ENCODE results near the gene CCDC121.
A peak's percentile ranks its signal among the peaks of the same experiment; 100 is the strongest.

The CCDC121 gene, protein sequence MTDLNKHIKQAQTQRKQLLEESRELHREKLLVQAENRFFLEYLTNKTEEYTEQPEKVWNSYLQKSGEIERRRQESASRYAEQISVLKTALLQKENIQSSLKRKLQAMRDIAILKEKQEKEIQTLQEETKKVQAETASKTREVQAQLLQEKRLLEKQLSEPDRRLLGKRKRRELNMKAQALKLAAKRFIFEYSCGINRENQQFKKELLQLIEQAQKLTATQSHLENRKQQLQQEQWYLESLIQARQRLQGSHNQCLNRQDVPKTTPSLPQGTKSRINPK

GRCh38 chr2:27628767-27629709, at the start of gene CCDC121, which contains the start of gene GPN1:
CCDC121 (minus strand) TSS chr2:27629012; CDS start chr2:27627799, 1,213 bp downstream.
GPN1 (plus strand) TSS chr2:27629050; CDS start chr2:27629059, 9 bp downstream.
- DNase-seq, result peak; percentile 75

DNA sequence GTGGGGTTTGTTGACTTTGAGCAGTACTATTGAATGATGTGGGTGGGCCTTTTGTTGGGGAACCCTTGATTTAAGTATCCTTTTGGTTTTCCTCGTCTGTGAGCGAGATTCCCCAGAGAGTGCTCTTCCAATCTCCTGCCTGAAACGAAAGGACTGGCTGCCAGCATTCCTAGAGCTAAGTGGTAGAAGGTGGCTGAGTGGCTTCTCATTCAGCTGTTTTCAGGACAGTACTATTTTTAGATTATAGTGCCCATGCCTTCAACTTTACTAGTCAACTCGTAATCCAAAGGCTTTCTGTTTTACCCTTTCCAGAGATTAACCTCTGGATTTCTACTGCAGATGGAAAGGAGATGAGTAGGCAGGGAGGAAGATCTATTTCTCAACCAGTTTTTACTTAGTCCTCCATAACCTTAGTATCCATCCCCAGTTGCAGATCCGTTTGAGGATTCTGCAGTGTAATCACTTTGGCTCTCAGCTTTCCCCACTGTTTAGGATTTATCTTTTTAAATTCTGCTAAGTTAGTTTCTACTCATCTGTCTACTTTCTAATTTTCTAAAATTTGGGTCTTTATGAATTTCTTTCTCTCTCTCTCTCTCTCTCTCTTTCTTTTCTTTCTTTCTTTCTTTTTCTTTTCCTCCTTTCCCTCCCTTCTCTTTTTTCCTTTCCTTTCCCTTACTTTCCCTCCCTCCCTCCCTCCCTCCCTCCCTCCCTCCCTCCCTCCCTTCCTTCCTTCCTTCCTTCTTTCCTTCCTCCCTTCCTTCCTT, 44.1 kb upstream of the CCDC121 start:
- DNase-seq, result no peak

DNA sequence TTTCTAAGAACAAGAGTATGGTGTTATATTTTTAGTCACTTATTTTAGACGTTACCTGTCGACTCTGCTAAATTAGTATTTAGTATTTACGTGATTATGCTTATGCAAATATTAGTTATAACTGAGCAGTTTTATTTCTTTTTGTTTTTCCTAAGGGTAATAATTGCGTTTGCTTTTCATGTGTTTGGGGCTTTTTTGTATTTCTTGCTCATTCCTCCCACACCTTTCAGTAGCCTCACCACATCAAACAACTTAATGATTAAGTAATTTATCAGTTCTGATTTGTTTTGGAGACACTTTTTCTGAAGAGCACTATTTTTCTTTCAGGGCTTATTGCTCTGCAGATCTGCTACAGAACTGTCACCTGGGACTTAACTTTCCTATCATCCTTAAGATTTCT, 42.4 kb upstream of the CCDC121 start:
- DNase-seq, result no peak

DNA sequence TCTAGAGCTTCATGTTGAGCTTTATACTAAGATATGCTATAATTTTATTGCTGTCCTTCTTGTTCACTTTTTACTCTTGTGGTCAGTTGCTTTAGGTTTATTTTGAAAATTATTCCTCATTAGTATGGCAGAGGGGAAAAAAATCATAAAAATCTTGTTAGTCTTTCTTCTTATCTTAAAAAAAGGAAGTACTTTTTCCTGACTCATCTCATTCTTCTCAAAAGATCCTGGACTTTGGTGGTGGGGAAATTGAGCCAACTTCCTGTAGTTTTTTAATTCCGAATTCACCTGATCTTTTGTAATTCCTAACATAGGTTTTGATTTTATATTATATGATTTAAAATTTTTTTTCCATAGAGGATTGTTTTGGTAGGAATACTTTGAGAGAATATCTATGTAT, 38.6 kb upstream of the CCDC121 start:
- no peak for DNase-seq

- no peak for DNase-seq
These were observed 36.0 kb upstream of the CCDC121 start for GRCh38 chr2:27664622-27665363.

GRCh38 chr2:27664154-27664574, 35.4 kb upstream of the CCDC121 start:
- no peak for DNase-seq

GRCh38 chr2:27663285-27664153, 34.7 kb upstream of the CCDC121 start, which contains the start of the genes SLC4A1AP and SUPT7L:
SLC4A1AP (plus strand) TSS chr2:27663889; CDS start chr2:27663915, 26 bp downstream.
SUPT7L (minus strand) TSS chr2:27663614; CDS start chr2:27662192, 1,422 bp downstream.
- DNase-seq, result peak; percentile 36

DNA sequence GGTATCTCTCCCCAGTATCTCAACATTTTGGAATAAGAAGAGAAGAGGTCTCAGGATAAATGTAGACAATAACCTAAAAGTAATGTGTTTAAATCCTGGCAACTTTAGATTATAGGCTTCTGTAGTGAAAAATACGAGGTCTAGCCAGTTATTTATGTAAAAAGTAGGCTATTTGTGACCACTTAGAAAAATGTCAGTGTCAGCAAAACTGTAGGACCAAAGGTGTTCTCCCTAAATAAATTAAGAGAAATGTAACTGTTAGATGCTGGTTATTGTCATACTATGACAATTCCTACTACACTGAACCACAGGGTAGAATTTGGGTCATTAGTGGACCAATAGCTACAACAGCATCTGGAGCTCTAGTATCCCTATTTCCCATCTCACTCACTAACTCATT, 32.6 kb upstream of the CCDC121 start:
- no peak for DNase-seq

DNA sequence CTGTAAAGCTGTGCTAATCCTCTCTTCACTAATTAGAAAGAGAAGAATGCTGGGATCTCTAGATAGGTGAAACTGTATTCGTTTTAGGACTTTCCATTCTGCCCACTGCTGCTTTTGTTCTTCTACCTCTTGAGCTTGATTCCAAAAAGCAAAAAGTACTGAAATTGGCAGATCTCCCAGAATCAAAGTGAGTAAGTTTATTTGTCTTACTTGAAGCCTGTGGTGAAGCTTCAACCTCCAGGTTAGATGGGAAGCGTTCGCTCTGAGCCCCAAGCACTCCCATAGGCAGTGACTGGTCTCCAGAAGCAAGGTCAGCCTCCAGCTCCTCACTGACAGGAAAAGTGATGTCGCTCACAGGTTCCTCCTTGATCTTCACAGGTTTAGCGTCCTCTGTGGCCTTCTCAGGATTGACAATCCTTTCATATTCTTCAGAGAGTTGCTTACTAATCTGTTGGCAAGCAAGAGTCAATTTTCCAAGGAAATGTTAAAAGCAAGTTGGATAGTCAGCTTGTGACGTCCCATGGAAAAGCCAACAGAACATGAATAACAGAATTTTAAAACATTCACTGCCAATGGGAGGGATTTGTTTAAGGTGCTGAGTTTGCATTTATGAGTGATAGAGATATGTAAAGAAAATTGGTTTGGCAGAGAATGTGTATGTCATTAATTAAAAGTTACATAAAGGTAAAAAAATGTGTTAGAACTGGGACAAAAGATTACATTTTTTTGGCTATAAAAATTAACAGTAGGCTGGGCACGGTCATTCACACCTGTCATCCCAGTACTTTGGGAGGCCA, 26.5 kb upstream of the CCDC121 start:
- no peak for DNase-seq

DNA sequence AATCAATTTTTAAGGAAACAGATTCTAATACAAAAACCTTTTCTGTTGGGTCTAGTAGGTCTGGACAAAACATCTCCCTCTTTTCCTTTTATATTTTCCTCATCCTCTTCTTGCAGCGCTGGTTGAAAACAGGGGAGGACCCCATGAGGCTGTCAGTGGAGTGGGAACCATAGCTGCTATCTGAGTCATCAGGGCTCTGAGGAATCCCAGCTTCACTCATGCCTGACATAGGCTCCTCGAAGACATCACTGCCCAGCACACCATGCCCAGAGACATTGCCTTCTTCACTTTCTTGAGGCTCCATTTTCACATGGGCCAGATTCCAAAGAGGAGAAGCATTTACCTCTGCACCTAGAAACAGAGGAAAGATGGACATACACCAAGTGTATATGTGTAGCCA, 24.6 kb upstream of the CCDC121 start:
- no peak for DNase-seq

DNA sequence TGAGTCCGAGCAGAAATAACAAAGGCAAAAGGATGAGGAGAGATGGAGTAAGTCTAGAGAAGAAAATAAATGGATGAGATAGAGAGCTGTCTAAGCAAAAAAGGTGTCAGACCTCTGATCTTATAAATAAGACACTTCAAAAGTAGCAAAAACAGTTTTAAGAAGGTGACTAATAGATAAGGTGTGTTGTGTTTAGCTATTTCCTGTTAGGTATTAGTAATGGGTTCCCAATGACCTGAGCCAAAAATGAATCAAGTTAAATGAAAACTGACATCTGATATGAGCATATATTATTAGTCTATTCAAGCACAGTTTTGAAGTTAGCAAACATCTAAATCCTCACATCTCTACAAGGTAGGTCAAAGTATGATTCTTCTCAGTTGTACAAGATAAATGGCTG, 24.0 kb upstream of the CCDC121 start:
- no peak for DNase-seq

GRCh38 chr2:27652341-27652740, 23.5 kb upstream of the CCDC121 start:
- no peak for DNase-seq

DNA sequence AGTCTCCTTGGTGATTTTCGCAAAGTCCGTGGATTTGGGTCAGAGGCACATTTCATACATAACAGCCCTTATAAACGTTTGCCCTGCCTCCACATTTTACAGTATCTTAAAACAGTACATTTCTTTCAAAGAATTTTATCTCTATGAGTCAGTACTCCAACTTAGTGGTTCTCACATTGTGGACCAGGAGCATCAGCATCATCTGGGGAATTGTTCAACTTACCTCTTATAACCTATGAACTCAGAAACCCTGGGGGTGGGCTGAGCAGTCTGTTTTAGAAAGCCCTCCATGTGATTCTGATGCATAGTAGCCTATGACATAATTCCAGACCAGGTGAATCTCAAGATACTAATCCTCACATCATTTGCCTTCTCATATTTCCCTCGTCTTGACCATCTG, 22.2 kb upstream of the CCDC121 start:
- DNase-seq, result peak; percentile 85

- no peak for DNase-seq
These were observed 18.9 kb upstream of the CCDC121 start for GRCh38 chr2:27647737-27648136.

GRCh38 chr2:27647289-27647688, 18.5 kb upstream of the CCDC121 start:
- no peak for DNase-seq

DNA sequence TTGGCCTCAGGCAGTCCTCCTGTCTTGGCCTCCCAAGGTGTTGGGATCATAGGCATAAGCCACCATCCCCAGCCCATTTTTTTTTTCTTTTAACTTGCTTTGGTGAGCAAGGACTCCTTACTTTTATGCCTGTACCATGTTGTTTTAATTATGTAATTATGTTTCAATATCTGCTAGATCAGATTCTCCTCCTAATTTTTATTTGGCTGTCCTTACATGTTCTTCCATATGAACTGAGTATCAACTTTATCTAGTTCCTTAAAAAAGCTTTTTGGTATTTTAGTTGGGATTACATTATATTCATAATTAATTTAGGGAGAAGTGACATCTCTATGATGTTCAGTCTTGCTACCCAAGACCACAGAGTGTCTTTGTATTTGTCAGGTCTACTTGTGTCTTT, 16.4 kb upstream of the CCDC121 start:
- DNase-seq, result no peak

DNA sequence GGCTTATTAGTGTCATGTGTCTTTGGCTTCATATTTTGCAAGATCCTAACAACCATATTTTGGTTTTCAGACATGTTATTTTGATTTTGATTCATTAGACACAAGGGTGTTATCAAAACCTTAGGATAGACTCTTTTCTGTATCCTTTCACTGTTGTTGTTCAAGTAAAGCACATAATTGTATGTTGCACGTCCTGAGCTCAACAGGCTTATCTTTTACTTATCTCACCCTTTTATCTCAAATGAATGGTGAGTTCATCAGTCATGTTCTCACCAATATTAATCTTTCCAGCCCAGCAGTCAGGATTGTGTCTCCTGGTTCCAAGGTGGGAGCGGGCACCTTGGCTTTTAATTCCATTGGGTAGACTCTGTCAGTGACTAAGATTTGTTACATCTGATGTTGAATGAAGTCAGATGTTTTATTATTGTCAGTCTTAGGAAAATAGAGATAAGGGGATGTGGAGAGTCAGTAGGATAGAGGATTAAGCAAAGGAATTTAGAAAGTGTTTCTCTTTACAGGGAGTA, 12.0 kb upstream of the CCDC121 start:
- DNase-seq, result no peak

- DNase-seq, result no peak
These were observed 9.9 kb upstream of the CCDC121 start for GRCh38 chr2:27638709-27639108.

DNA sequence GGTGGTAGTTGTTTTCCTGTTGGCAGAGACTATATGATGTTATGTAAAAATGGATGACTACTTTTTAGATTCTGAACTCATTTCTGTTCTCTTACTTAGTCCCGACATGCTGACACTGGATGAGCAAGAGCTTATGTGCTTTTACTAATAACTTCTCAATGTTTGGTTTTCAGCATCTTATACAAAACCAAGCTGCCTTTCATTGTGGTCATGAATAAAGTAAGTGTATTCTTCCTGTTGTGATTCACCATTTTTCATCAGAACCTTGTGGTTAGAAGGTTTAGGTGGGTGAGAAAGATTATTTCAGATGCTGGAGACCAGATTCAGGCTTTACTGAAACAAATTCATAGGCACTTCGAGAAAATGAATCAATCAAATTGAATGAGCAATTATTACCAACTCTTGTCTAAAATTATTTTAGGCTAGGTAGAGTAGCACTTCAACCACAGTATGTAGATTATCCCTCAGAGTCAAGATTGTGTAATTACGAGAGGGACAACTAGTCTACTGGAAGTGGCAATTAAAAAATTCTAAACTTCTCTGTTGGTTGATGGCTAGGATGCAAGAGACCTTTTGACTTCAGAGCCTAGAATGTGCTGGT, 9.3 kb upstream of the CCDC121 start:
- DNase-seq, result no peak

GRCh38 chr2:27636766-27637165, 8.0 kb upstream of the CCDC121 start:
- no peak for DNase-seq

Data from NCI-H524 treated with DMSO at 0.1 percent for 48 hours (cell line).